ENCODE results near the gene RADIL.

DNA sequence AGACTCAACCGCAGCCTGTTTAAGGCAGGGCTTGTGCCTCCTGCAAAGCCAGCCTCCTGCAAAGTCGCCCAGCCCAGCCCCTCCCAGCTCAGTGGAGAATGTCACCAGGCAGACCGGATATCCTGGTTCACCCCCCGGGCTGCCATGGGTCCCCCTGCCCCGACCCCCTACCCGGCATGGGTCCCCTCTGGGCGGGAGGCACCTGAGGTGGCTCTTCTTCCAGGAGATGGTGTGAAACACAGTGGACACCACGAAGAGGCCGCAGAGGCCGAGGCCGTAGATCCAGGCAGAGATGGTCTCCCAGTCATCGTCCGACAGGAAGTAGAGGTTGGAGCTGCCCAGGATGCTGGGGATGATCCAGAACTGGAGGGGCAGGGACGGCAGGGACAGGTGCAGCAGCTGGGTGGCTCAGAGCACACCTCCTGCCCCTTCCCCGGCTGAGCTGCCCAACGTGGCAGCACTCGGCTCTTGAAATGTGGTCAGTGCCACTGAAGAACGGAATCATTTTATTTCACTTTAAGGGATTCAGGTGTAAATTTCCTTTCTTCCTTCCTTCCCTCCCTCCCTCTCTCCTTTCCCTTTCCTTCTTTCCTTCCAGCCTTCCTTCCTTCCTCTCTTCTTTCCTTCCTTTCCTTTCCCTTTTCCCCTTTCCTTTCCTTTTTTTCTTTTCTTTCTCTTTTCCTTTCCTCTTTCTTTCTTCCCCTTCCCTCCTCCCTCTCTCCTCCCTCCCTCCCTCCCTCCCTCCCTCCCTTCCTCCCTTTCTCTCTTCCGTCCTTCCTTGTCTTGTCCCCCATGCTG is 36.7 kb upstream of the RADIL start:
- TF ChIP-seq GATA3 (IDR thresholded peaks at IDR 0.05; ENCODE audit: low read depth, low read length) = no peak
- TF ChIP-seq GATA2 (IDR thresholded peaks at IDR 0.05; ENCODE audit: low read depth, low read length) = no peak

All from SH-SY5Y (cell line).